Measurements from ENCODE around the gene PEX10.
A peak's percentile ranks its signal among the peaks of the same experiment; 100 is the strongest.

The PEX10 gene

GRCh38 chr1:2394761-2395160 is 17.6 kb downstream of the PEX10 start:
- no peak for TF ChIP-seq CTCF (IDR thresholded peaks at IDR 0.05; ENCODE audit: insufficient read depth, missing control alignments)
- FAIRE-seq (no peak), DNase-seq (ENCODE audit: insufficient read length, low spot score) (no peak)

- no peak for DNase-seq (ENCODE audit: insufficient read length, low spot score)
- no peak for TF ChIP-seq CTCF (IDR thresholded peaks at IDR 0.05; ENCODE audit: insufficient read depth, missing control alignments)
- no peak for FAIRE-seq
These were observed 18.1 kb downstream of the PEX10 start for GRCh38 chr1:2394220-2394619.

GRCh38 chr1:2393471-2393877 is 18.9 kb downstream of the PEX10 start:
- no peak for DNase-seq (ENCODE audit: insufficient read length, low spot score)
- FAIRE-seq, result no peak
- TF ChIP-seq CTCF (IDR thresholded peaks at IDR 0.05; ENCODE audit: insufficient read depth, missing control alignments), result no peak

GRCh38 chr1:2392686-2393085 is 19.7 kb downstream of the PEX10 start:
- no peak for FAIRE-seq
- DNase-seq (ENCODE audit: insufficient read length, low spot score), result no peak
- no peak for TF ChIP-seq CTCF (IDR thresholded peaks at IDR 0.05; ENCODE audit: insufficient read depth, missing control alignments)

GRCh38 chr1:2391931-2392509 is 20.3 kb downstream of the PEX10 start:
- DNase-seq (ENCODE audit: insufficient read length, low spot score) (no peak), FAIRE-seq (no peak)
- no peak for TF ChIP-seq CTCF (IDR thresholded peaks at IDR 0.05; ENCODE audit: insufficient read depth, missing control alignments)

- FAIRE-seq, result no peak
- DNase-seq (ENCODE audit: insufficient read length, low spot score), result peak; percentile 71
- no peak for TF ChIP-seq CTCF (IDR thresholded peaks at IDR 0.05; ENCODE audit: insufficient read depth, missing control alignments)
These were observed 21.1 kb downstream of the PEX10 start, which contains the start of the genes MORN1 and RER1 for GRCh38 chr1:2391041-2391930. Gene MORN1 (minus strand): TSS chr1:2391554. CDS start chr1:2391533, 21 bp downstream. Gene RER1 (plus strand): TSS chr1:2391841. CDS start chr1:2395791, 3,950 bp downstream.

GRCh38 chr1:2389644-2390043 is 22.7 kb downstream of the PEX10 start:
- DNase-seq (ENCODE audit: insufficient read length, low spot score) (no peak), FAIRE-seq (no peak)
- no peak for TF ChIP-seq CTCF (IDR thresholded peaks at IDR 0.05; ENCODE audit: insufficient read depth, missing control alignments)

All from D721Med (cell line).